ENCODE measurements around the gene GRID2. TPM values are rescaled to one million over a fixed set of nuclear protein-coding genes. Genes with fewer than 3 reads are reported as not detected.

GRID2 gene
- polyA plus RNA-seq, 1 of the 3 experiments (the other 2 are of a cell fraction), result not detected

DNA sequence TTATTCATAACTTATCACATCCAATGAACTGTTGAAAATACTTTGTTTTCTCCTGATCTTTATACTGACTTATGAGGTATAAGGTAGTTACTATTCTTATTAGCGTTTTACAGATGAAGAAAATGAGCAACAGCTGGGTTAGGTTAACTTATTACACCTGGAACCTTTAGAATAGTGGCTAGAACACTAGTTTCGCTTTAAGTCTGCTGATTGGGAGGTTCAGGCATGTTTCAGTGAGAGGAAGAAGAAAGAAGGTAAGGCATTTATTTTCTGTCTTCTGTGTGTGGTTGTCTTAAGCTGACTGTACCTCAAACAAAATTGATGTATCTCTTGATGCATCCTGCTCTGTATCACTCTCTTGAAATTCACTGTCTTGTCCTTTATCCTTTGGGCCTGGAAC lies 302.5 kb downstream of the GRID2 start:
- Histone ChIP-seq H3K9ac (no peak overlapping the region), H3K4me3 (ENCODE audit: low read depth in 2 of 2, low read length in 1 of 2) (no peak overlapping the region), H4K20me1 (ENCODE audit: insufficient read depth) (no peaks in the 10 kb centered on the region), H2AFZ (ENCODE audit: low read depth) (no peak overlapping the region), H3K27me3 (ENCODE audit: insufficient read depth) (no peaks in the 10 kb centered on the region), H3K27ac (ENCODE audit: low read depth in 2 of 2, low read length in 1 of 2) (no peak overlapping the region), H3K9me3 (no peaks in the 10 kb centered on the region), H3K4me1 (ENCODE audit: control insufficient read depth in 1 of 2, insufficient read depth in 2 of 2, low read depth in 1 of 2, low read length in 1 of 2) (no peaks in the 10 kb centered on the region), H3K79me2 (ENCODE audit: insufficient read depth) (no peaks in the 10 kb centered on the region), H3K36me3 (replicated peaks in 1 of 2; ENCODE audit: control insufficient read depth in 1 of 2, insufficient read depth in 2 of 2, low read length in 1 of 2) (no peaks in the 10 kb centered on the region), H3K9me2 (no peaks in the 10 kb centered on the region), H3F3A (replicated peaks; ENCODE audit: insufficient read depth) (no peaks in the 10 kb centered on the region), H3K4me2 (no peak overlapping the region)
- POLR2A ChIA-PET, result no interaction called here
- CTCF ChIA-PET, result no interaction called here
- 20% methylated on average over 2 of the region's 2 CpGs for WGBS (ENCODE audit: low lambda C conversion rate)
- no peak for TF ChIP-seq SMC3 (IDR thresholded peaks at IDR 0.05; ENCODE audit: low read depth, low read length)
- TF ChIP-seq, protein P1, sequence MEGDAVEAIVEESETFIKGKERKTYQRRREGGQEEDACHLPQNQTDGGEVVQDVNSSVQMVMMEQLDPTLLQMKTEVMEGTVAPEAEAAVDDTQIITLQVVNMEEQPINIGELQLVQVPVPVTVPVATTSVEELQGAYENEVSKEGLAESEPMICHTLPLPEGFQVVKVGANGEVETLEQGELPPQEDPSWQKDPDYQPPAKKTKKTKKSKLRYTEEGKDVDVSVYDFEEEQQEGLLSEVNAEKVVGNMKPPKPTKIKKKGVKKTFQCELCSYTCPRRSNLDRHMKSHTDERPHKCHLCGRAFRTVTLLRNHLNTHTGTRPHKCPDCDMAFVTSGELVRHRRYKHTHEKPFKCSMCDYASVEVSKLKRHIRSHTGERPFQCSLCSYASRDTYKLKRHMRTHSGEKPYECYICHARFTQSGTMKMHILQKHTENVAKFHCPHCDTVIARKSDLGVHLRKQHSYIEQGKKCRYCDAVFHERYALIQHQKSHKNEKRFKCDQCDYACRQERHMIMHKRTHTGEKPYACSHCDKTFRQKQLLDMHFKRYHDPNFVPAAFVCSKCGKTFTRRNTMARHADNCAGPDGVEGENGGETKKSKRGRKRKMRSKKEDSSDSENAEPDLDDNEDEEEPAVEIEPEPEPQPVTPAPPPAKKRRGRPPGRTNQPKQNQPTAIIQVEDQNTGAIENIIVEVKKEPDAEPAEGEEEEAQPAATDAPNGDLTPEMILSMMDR (IDR thresholded peaks at IDR 0.05), result no peak
- no peak for TF ChIP-seq IRF3 (IDR thresholded peaks at IDR 0.05; ENCODE audit: low read depth, low read length)
- no peak for TF ChIP-seq MEF2A (IDR thresholded peaks at IDR 0.05; ENCODE audit: borderline replicate concordance, low read depth)
- TF ChIP-seq PBX3 (IDR thresholded peaks at IDR 0.05), result no peak
- TF ChIP-seq NRF1 (IDR thresholded peaks at IDR 0.05; ENCODE audit: low read depth, low read length), result no peak
- TF ChIP-seq MAX (IDR thresholded peaks at IDR 0.05; ENCODE audit: low read depth), result no peak
- TF ChIP-seq TEAD4 (IDR thresholded peaks at IDR 0.05; ENCODE audit: borderline replicate concordance, insufficient read depth), result no peak
- TF ChIP-seq EZH2phosphoT487 (IDR thresholded peaks at IDR 0.05; ENCODE audit: borderline replicate concordance, low read depth), result no peak
- no peak for TF ChIP-seq FOSL2 (IDR thresholded peaks at IDR 0.05; ENCODE audit: borderline replicate concordance, low read depth)
- TF ChIP-seq RXRA (IDR thresholded peaks at IDR 0.05; ENCODE audit: borderline replicate concordance, low read depth), result no peak
- TF ChIP-seq, protein P2, sequence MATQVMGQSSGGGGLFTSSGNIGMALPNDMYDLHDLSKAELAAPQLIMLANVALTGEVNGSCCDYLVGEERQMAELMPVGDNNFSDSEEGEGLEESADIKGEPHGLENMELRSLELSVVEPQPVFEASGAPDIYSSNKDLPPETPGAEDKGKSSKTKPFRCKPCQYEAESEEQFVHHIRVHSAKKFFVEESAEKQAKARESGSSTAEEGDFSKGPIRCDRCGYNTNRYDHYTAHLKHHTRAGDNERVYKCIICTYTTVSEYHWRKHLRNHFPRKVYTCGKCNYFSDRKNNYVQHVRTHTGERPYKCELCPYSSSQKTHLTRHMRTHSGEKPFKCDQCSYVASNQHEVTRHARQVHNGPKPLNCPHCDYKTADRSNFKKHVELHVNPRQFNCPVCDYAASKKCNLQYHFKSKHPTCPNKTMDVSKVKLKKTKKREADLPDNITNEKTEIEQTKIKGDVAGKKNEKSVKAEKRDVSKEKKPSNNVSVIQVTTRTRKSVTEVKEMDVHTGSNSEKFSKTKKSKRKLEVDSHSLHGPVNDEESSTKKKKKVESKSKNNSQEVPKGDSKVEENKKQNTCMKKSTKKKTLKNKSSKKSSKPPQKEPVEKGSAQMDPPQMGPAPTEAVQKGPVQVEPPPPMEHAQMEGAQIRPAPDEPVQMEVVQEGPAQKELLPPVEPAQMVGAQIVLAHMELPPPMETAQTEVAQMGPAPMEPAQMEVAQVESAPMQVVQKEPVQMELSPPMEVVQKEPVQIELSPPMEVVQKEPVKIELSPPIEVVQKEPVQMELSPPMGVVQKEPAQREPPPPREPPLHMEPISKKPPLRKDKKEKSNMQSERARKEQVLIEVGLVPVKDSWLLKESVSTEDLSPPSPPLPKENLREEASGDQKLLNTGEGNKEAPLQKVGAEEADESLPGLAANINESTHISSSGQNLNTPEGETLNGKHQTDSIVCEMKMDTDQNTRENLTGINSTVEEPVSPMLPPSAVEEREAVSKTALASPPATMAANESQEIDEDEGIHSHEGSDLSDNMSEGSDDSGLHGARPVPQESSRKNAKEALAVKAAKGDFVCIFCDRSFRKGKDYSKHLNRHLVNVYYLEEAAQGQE (IDR thresholded peaks at IDR 0.05; ENCODE audit: low read depth, low read length), result no peak
- no peak for TF ChIP-seq FOXM1 (IDR thresholded peaks at IDR 0.05; ENCODE audit: low read depth)
- TF ChIP-seq SIN3A (IDR thresholded peaks at IDR 0.05; ENCODE audit: borderline replicate concordance, low read depth, low read length), result no peak
- TF ChIP-seq GABPA (IDR thresholded peaks at IDR 0.05; ENCODE audit: low read depth), result no peak
- DNase-seq, result no peak

Measured in SK-N-SH (cell line).